Loucy (cell line): ENCODE results near the gene RPS5.

ENCODE experiments used
- H2AFZ ChIP-seq: fragments of 200-600 bp; sonication (generic); 2 replicates; pipeline ENCODE4 v1.6.0; 2016; ENCODE audit warnings: antibody characterized with exemption, mild to moderate bottlenecking, low read length, moderate library complexity
- H3F3A ChIP-seq: fragments of 200-600 bp; 2 replicates; pipeline ENCODE4 v1.6.0; 2016; ENCODE audit warnings: antibody characterized with exemption, low read depth, mild to moderate bottlenecking
- H3K27me3 ChIP-seq: fragments of 200-600 bp; sonication (generic); 2 replicates; pipeline ENCODE4 v1.6.1; 2014; ENCODE audit warnings: low read length, mild to moderate bottlenecking; ENCODE audit not compliant: insufficient read depth, poor library complexity, severe bottlenecking
- H3K36me3 ChIP-seq: fragments of 200-600 bp; sonication (generic); 2 replicates; pipeline ENCODE4 v1.6.1; 2016; ENCODE audit warnings: low read length; ENCODE audit not compliant: insufficient read depth
- H3K4me1 ChIP-seq: fragments of 200-600 bp; sonication (generic); 2 replicates; pipeline ENCODE4 v1.5.1; 2014; ENCODE audit warnings: low read length, mild to moderate bottlenecking; ENCODE audit not compliant: insufficient read depth, poor library complexity, severe bottlenecking
- H3K4me2 ChIP-seq: fragments of 200-600 bp; sonication (generic); 2 replicates; pipeline ENCODE4 v1.6.0; 2014; ENCODE audit warnings: antibody characterized with exemption, low read length, low read depth, mild to moderate bottlenecking; ENCODE audit not compliant: poor library complexity, severe bottlenecking
- H3K4me3 ChIP-seq: fragments of 200-600 bp; sonication (generic); 2 replicates; pipeline ENCODE4 v1.5.1; 2014; ENCODE audit warnings: low read length, mild to moderate bottlenecking, mixed read lengths; ENCODE audit not compliant: poor library complexity, severe bottlenecking
- H3K79me2 ChIP-seq: fragments of 200-600 bp; sonication (generic); 2 replicates; pipeline ENCODE4 v1.6.1; 2014; ENCODE audit warnings: low read length; ENCODE audit not compliant: insufficient read depth
- H3K9ac ChIP-seq: fragments of 200-600 bp; sonication (generic); 2 replicates; pipeline ENCODE4 v1.6.0; 2014; ENCODE audit warnings: mild to moderate bottlenecking, low read depth, low read length, moderate library complexity; ENCODE audit not compliant: poor library complexity, severe bottlenecking
- H3K9me2 ChIP-seq: fragments of 200-600 bp; sonication (generic); replicated peaks from 2 replicates; pipeline ENCODE4 v1.6.1; 2016; ENCODE audit warnings: low read depth, low read length, mixed read lengths
- H3K9me3 ChIP-seq: fragments of 200-600 bp; sonication (generic); 2 replicates; pipeline ENCODE4 v1.6.1; 2014; ENCODE audit warnings: mild to moderate bottlenecking, antibody characterized with exemption, low read length, low read depth; ENCODE audit not compliant: insufficient read depth
- H4K20me1 ChIP-seq: fragments of 200-600 bp; sonication (generic); 2 replicates; pipeline ENCODE4 v1.6.0; 2014; ENCODE audit warnings: antibody characterized with exemption, low read length, mild to moderate bottlenecking; ENCODE audit not compliant: insufficient read depth, poor library complexity, severe bottlenecking
- EZH2phosphoT487 ChIP-seq: fragments of 200-600 bp; IDR thresholded peaks from 2 replicates; pipeline ENCODE4 v1.6.1; 2018; ENCODE audit warnings: antibody characterized with exemption, mild to moderate bottlenecking, moderate library complexity, borderline replicate concordance
- TF ChIP-seq, protein P1 (sequence below): fragments of 200-600 bp; sonication (generic); conservative IDR thresholded peaks from 2 replicates; pipeline ENCODE4 v1.5.1; 2014; ENCODE audit warnings: mild to moderate bottlenecking, antibody characterized with exemption, low read length

The RPS5 gene

DNA sequence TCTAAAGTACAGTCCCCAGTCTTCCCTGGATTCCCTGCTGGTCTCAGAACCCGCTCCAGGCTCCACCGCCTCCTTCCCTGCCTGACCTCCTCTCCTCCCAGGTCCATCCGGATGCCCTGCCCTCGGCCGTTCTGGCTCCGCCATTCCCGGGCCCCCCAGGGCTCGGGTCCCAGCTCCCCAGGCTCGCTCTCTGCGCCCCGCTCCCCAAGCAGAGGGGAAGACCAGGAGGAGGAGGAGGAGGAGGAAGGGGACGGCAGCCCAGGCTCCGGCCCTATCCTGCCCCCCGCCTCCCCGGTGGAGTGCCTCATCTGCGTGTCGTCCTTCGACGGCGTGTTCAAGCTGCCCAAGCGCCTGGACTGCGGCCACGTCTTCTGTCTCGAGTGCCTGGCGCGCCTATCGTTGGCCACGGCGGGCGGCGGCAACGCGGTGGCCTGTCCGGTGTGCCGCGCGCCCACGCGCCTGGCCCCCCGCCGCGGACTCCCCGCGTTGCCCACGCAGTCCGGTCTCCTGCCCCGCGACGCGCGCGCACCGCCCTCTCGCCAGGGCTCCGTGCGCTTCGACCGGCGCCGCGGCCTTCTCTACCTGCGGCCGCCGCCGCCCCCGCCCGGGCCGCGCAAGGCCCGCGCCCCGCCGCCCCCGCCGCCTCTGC, 9.0 kb downstream of the RPS5 start:
- Histone ChIP-seq H3K4me1 (peaks cover 10% of the 10 kb centered on the region), H3F3A (no peaks in the 10 kb centered on the region), H3K27me3 (no peaks in the 10 kb centered on the region), H3K36me3 (peaks cover 27% of the 10 kb centered on the region; the same call in 1 of the 2 replicates), H3K4me2 (no peak overlapping the region), H3K79me2 (peaks cover 18% of the 10 kb centered on the region), H3K9me3 (no peaks in the 10 kb centered on the region), H3K9me2 (no peaks in the 10 kb centered on the region), H3K4me3 (no peak overlapping the region), H3K9ac (no peak overlapping the region), H4K20me1 (peaks cover 16% of the 10 kb centered on the region), H2AFZ (no peak overlapping the region)
- TF ChIP-seq EZH2phosphoT487, result no peak
- TF ChIP-seq, protein P1, sequence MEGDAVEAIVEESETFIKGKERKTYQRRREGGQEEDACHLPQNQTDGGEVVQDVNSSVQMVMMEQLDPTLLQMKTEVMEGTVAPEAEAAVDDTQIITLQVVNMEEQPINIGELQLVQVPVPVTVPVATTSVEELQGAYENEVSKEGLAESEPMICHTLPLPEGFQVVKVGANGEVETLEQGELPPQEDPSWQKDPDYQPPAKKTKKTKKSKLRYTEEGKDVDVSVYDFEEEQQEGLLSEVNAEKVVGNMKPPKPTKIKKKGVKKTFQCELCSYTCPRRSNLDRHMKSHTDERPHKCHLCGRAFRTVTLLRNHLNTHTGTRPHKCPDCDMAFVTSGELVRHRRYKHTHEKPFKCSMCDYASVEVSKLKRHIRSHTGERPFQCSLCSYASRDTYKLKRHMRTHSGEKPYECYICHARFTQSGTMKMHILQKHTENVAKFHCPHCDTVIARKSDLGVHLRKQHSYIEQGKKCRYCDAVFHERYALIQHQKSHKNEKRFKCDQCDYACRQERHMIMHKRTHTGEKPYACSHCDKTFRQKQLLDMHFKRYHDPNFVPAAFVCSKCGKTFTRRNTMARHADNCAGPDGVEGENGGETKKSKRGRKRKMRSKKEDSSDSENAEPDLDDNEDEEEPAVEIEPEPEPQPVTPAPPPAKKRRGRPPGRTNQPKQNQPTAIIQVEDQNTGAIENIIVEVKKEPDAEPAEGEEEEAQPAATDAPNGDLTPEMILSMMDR, result no peak

GRCh38 chr19:58396691-58397532, 9.8 kb downstream of the RPS5 start:
- Histone ChIP-seq H3K4me2 (no peak overlapping the region), H3F3A (no peaks in the 10 kb centered on the region), H3K9me3 (no peaks in the 10 kb centered on the region), H3K36me3 (peaks cover 27% of the 10 kb centered on the region; the same call in 1 of the 2 replicates), H3K4me3 (no peak overlapping the region), H2AFZ (no peak overlapping the region), H4K20me1 (peaks cover 13% of the 10 kb centered on the region), H3K9ac (no peak overlapping the region), H3K9me2 (no peaks in the 10 kb centered on the region), H3K79me2 (peaks cover 10% of the 10 kb centered on the region), H3K27me3 (no peaks in the 10 kb centered on the region), H3K4me1 (peaks cover 7% of the 10 kb centered on the region)
- TF ChIP-seq EZH2phosphoT487, result no peak
- TF ChIP-seq, protein P1, result no peak

- no peak overlapping the region for H2AFZ ChIP-seq
- TF ChIP-seq, protein P1, result no peak
- TF ChIP-seq EZH2phosphoT487, result no peak
- H3K9me2 ChIP-seq, result no peaks in the 10 kb centered on the region
- peaks cover 12% of the 10 kb centered on the region for H3K4me1 ChIP-seq
- H3K79me2 ChIP-seq, result peaks cover 3% of the 10 kb centered on the region
- no peaks in the 10 kb centered on the region for H3K27me3 ChIP-seq
- peaks cover 27% of the 10 kb centered on the region; the same call in 1 of the 2 replicates for H3K36me3 ChIP-seq
- H3K4me3 ChIP-seq, result no peak overlapping the region
- H3F3A ChIP-seq, result no peaks in the 10 kb centered on the region
- H4K20me1 ChIP-seq, result peaks cover 13% of the 10 kb centered on the region
- no peaks in the 10 kb centered on the region for H3K9me3 ChIP-seq
- no peak overlapping the region for H3K9ac ChIP-seq
- no peak overlapping the region for H3K4me2 ChIP-seq
Observed at GRCh38 chr19:58397533-58398037, 10.5 kb downstream of the RPS5 start.
